GM21367 (cell line): Measurements from ENCODE around the gene CNIH1.
"Not testable (repeated sequence)": the region's sequence is repeated elsewhere in the genome, so short reads cannot be mapped to it uniquely, and the experiment has no call there.

ENCODE experiments used
- ATAC-seq: cut with Tn5 transposase; IDR thresholded peaks from one replicate; pipeline ENCODE4 v1.9.1; 2021; ENCODE audit not compliant: unreplicated experiment

Gene CNIH1

GRCh38 chr14:54385556-54385955, 55.6 kb downstream of the CNIH1 start:
- ATAC-seq: no peak

- ATAC-seq: no peak
These were observed 57.3 kb downstream of the CNIH1 start for GRCh38 chr14:54383835-54384234.

GRCh38 chr14:54381821-54382220, 59.4 kb downstream of the CNIH1 start:
- ATAC-seq: no peak

GRCh38 chr14:54380558-54380957, 60.6 kb downstream of the CNIH1 start:
- ATAC-seq: not testable (repeated sequence)

- ATAC-seq: not testable (repeated sequence)
These were observed 62.3 kb downstream of the CNIH1 start for GRCh38 chr14:54378893-54379292.

GRCh38 chr14:54377501-54377900, 63.7 kb downstream of the CNIH1 start:
- ATAC-seq: no peak

GRCh38 chr14:54374117-54374884, 66.9 kb downstream of the CNIH1 start:
- no peak for ATAC-seq
